ENCODE data around the gene IRF6.

DNA sequence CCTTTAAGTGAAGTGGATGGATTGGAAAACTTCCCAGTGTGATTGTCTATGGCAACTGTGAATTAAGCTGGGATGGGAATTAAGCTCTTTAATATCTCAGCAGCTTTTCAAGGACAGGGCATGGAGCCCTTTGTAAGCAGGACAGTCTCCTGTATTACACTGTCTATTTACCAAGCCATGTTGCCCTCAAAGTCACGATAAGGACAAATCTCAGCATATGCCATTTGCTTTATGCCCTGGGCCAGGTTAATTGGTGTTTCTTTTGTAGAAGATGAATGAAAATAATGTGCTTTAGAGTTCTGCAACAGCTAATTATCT is 39.4 kb upstream of the IRF6 start:
- TF ChIP-seq, protein P1, sequence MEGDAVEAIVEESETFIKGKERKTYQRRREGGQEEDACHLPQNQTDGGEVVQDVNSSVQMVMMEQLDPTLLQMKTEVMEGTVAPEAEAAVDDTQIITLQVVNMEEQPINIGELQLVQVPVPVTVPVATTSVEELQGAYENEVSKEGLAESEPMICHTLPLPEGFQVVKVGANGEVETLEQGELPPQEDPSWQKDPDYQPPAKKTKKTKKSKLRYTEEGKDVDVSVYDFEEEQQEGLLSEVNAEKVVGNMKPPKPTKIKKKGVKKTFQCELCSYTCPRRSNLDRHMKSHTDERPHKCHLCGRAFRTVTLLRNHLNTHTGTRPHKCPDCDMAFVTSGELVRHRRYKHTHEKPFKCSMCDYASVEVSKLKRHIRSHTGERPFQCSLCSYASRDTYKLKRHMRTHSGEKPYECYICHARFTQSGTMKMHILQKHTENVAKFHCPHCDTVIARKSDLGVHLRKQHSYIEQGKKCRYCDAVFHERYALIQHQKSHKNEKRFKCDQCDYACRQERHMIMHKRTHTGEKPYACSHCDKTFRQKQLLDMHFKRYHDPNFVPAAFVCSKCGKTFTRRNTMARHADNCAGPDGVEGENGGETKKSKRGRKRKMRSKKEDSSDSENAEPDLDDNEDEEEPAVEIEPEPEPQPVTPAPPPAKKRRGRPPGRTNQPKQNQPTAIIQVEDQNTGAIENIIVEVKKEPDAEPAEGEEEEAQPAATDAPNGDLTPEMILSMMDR (IDR thresholded peaks at IDR 0.05; ENCODE audit: insufficient read depth, low read length, poor library complexity, severe bottlenecking), result no peak
- TF ChIP-seq EZH2phosphoT487 (conservative IDR thresholded peaks at IDR 0.05; ENCODE audit: low read length), result no peak

Data from SU-DHL-6 (cell line).